ENCODE measurements around the gene FGFBP1.

GRCh38 chr4:15951781-15952180, 13.2 kb upstream of the FGFBP1 start:
- TF ChIP-seq, protein P1, sequence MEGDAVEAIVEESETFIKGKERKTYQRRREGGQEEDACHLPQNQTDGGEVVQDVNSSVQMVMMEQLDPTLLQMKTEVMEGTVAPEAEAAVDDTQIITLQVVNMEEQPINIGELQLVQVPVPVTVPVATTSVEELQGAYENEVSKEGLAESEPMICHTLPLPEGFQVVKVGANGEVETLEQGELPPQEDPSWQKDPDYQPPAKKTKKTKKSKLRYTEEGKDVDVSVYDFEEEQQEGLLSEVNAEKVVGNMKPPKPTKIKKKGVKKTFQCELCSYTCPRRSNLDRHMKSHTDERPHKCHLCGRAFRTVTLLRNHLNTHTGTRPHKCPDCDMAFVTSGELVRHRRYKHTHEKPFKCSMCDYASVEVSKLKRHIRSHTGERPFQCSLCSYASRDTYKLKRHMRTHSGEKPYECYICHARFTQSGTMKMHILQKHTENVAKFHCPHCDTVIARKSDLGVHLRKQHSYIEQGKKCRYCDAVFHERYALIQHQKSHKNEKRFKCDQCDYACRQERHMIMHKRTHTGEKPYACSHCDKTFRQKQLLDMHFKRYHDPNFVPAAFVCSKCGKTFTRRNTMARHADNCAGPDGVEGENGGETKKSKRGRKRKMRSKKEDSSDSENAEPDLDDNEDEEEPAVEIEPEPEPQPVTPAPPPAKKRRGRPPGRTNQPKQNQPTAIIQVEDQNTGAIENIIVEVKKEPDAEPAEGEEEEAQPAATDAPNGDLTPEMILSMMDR (IDR thresholded peaks at IDR 0.05): no peak
- no peak for TF ChIP-seq POLR2A (IDR thresholded peaks at IDR 0.05)
